Natural killer cell (primary cell): ENCODE results near the gene DRC3. TPM values are rescaled to one million over a fixed set of nuclear protein-coding genes. Genes with fewer than 3 reads are reported as not detected.

Source experiments
- ATAC-seq, 3 donors: fragments of 150-1000 bp in 2 of 3; fragments of 200-7000 bp in 1 of 3; cut with Tn5 transposase; 1 replicate in 1 of 3; 2 replicates in 2 of 3; pipeline ENCODE4 v1.10.0; 2021; ENCODE audit warnings: mild to moderate bottlenecking in 2 of 3, moderate library complexity in 2 of 3
- DNase-seq, 2 donors: peaks; one replicate each; pipeline versions ENCODE4 v3.0.0 to v3.0.0-alpha.2; 2013 to 2021; ENCODE audit warnings: mixed read lengths in 1 of 2
- H3K27ac ChIP-seq: one replicate; pipeline ENCODE4 v1.5.1; 2013; ENCODE audit warnings: mild to moderate bottlenecking, low read length
- H3K27me3 ChIP-seq: one replicate; pipeline ENCODE4 v1.6.1; 2013; ENCODE audit warnings: low read length; ENCODE audit not compliant: control insufficient read depth, insufficient read depth
- H3K36me3 ChIP-seq: one replicate; pipeline ENCODE4 v1.6.1; 2013; ENCODE audit warnings: low read length; ENCODE audit not compliant: control insufficient read depth, insufficient read depth
- H3K4me1 ChIP-seq: one replicate; pipeline ENCODE4 v1.6.1; 2013; ENCODE audit warnings: low read length; ENCODE audit not compliant: control insufficient read depth, insufficient read depth
- H3K4me3 ChIP-seq: one replicate; pipeline ENCODE4 v1.5.1; 2013; ENCODE audit warnings: low read length
- H3K9me3 ChIP-seq: one replicate; pipeline ENCODE4 v1.6.1; 2013; ENCODE audit warnings: low read length; ENCODE audit not compliant: control insufficient read depth, insufficient read depth
- H3K27ac Mint-ChIP-seq, 2 donors: one replicate each; pipeline ENCODE4 v1.8.0; 2022; ENCODE audit warnings: mild to moderate bottlenecking in 2 of 2, mixed read lengths in 2 of 2, moderate library complexity in 1 of 2
- H3K27me3 Mint-ChIP-seq, 2 donors: one replicate each; pipeline ENCODE4 v1.8.0; 2022; ENCODE audit warnings: low read depth in 2 of 2, mixed read lengths in 2 of 2
- H3K36me3 Mint-ChIP-seq: one replicate; pipeline ENCODE4 v1.8.0; 2022; ENCODE audit warnings: mixed read lengths
- H3K4me1 Mint-ChIP-seq, 2 donors: one replicate each; pipeline ENCODE4 v1.8.0; 2022; ENCODE audit warnings: mixed read lengths in 2 of 2
- H3K4me3 Mint-ChIP-seq: one replicate; pipeline ENCODE4 v1.8.0; 2022; ENCODE audit warnings: mild to moderate bottlenecking, moderate library complexity, mixed read lengths
- H3K9me3 Mint-ChIP-seq, 2 donors: one replicate each; pipeline ENCODE4 v1.8.0; 2022; ENCODE audit warnings: mixed read lengths in 2 of 2
- WGBS: methylation state at CpG from one replicate; pipeline ENCODE4 v1.1.7; 2013; ENCODE audit warnings: missing lambda C conversion rate; ENCODE audit not compliant: insufficient coverage; 5-methylcytosine and 5-hydroxymethylcytosine counted together
- intact Hi-C: fragments of 100-400 bp; cut with micrococcal nuclease; formaldehyde crosslinking; loops from one replicate; pipeline ENCODE4 v1.14.2; 2022
- total RNA-seq, 4 donors: library from RNA; stranded (reverse); fragments of 120-200 nt in 1 of 4; gene quantifications; one replicate each; pipeline versions ENCODE4 v1.2.3 to v1.2.4, GENCODE V29; 2013 to 2022
- TF ChIP-seq, protein P1 (sequence below): fragments of 200-600 bp; IDR thresholded peaks from one replicate; pipeline ENCODE4 v1.8.0; 2022; ENCODE audit warnings: antibody characterized with exemption

DRC3 gene
- total RNA-seq, 3 donors from 2014 or later (not counting 1 experiment from before 2014, with no cell fraction given): 0.26 to 0.78 TPM; not detected in 1

DNA sequence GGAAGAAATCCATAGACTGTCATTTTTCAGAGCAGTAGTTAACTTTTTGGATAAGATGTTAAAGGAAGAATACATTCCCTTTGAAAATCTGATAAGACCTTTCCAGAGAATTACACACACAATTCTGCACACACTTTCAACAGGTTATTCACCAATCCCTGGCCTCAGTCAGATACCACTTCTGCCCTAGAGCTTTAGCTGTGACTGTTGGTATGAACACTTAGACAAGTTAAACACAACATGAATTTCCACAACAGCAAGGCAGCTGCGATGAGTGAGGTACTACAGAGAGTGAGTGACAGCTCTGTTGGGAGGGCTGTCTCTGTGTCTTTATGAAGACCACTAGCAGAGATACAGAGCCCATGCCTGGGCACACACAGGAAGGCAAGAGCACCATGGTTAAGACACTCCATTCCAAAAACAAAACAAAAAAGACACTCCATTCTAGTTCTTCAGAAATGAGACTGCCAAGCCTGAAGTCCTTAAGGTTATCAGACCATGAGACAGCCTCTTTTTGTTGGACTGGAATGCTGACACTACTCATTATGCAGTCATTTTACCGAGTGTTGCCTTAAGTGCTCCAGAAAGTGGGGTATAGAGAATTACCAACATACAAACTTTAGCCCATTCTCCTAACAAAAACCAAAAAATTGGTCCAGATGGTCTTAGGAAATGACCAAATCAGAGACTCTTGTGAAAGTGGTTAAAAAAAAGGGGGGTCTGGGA is 42.8 kb upstream of the DRC3 start:
- Histone ChIP-seq H3K4me1 (peaks cover 2% of the 10 kb centered on the region), H3K27ac (no peak overlapping the region), H3K36me3 (no peaks in the 10 kb centered on the region), H3K4me3 (no peak overlapping the region), H3K9me3 (no peaks in the 10 kb centered on the region), H3K27me3 (no peaks in the 10 kb centered on the region)
- H3K4me3 Mint-ChIP-seq: no peak overlapping the region
- intact Hi-C loops: no loop called here
- no peaks in the 10 kb centered on the region for H3K27me3 Mint-ChIP-seq
- TF ChIP-seq, protein P1, sequence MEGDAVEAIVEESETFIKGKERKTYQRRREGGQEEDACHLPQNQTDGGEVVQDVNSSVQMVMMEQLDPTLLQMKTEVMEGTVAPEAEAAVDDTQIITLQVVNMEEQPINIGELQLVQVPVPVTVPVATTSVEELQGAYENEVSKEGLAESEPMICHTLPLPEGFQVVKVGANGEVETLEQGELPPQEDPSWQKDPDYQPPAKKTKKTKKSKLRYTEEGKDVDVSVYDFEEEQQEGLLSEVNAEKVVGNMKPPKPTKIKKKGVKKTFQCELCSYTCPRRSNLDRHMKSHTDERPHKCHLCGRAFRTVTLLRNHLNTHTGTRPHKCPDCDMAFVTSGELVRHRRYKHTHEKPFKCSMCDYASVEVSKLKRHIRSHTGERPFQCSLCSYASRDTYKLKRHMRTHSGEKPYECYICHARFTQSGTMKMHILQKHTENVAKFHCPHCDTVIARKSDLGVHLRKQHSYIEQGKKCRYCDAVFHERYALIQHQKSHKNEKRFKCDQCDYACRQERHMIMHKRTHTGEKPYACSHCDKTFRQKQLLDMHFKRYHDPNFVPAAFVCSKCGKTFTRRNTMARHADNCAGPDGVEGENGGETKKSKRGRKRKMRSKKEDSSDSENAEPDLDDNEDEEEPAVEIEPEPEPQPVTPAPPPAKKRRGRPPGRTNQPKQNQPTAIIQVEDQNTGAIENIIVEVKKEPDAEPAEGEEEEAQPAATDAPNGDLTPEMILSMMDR: no peak
- H3K4me1 Mint-ChIP-seq: peaks cover 7 to 25% of the 10 kb centered on the region in 2 donors
- no peaks in the 10 kb centered on the region for H3K36me3 Mint-ChIP-seq
- 100% methylated on average over 1 of the region's 2 CpGs for WGBS
- DNase-seq: no peak
- H3K9me3 Mint-ChIP-seq: no peaks in the 10 kb centered on the region
- H3K27ac Mint-ChIP-seq: no peak overlapping the region
- no peak for ATAC-seq

- Histone ChIP-seq H3K9me3 (no peaks in the 10 kb centered on the region), H3K27ac (no peak overlapping the region), H3K36me3 (no peaks in the 10 kb centered on the region), H3K27me3 (no peaks in the 10 kb centered on the region), H3K4me3 (no peak overlapping the region), H3K4me1 (peaks cover 8% of the 10 kb centered on the region)
- TF ChIP-seq, protein P1: no peak
- Mint-ChIP-seq H3K4me3 (no peak overlapping the region), H3K36me3 (no peaks in the 10 kb centered on the region), H3K9me3 (no peaks in the 10 kb centered on the region), H3K27me3 (no peaks in the 10 kb centered on the region), H3K4me1 (peaks cover 16 to 29% of the 10 kb centered on the region in 2 donors), H3K27ac (no peak overlapping the region)
- DNase-seq (no peak), ATAC-seq (no peak)
- intact Hi-C loops: no loop called here
These were observed 42.0 kb upstream of the DRC3 start for GRCh38 chr17:17930674-17931073.

GRCh38 chr17:17931159-17931558 is 41.5 kb upstream of the DRC3 start:
- intact Hi-C loops: no loop called here
- no peaks in the 10 kb centered on the region for H3K36me3 Mint-ChIP-seq
- no peaks in the 10 kb centered on the region for H3K27me3 ChIP-seq
- peaks cover 13% of the 10 kb centered on the region for H3K4me1 ChIP-seq
- H3K27me3 Mint-ChIP-seq: no peaks in the 10 kb centered on the region
- WGBS: 71% methylated on average over 2 of the region's 2 CpGs
- H3K4me3 Mint-ChIP-seq: no peak overlapping the region
- H3K9me3 Mint-ChIP-seq: no peaks in the 10 kb centered on the region
- no peak overlapping the region for H3K4me3 ChIP-seq
- H3K4me1 Mint-ChIP-seq: peaks cover 20 to 33% of the 10 kb centered on the region in 2 donors
- TF ChIP-seq, protein P1: no peak
- ATAC-seq (no peak), DNase-seq (no peak)
- no peak overlapping the region for H3K27ac Mint-ChIP-seq
- H3K27ac ChIP-seq: no peak overlapping the region
- no peaks in the 10 kb centered on the region for H3K36me3 ChIP-seq
- no peaks in the 10 kb centered on the region for H3K9me3 ChIP-seq

DNA sequence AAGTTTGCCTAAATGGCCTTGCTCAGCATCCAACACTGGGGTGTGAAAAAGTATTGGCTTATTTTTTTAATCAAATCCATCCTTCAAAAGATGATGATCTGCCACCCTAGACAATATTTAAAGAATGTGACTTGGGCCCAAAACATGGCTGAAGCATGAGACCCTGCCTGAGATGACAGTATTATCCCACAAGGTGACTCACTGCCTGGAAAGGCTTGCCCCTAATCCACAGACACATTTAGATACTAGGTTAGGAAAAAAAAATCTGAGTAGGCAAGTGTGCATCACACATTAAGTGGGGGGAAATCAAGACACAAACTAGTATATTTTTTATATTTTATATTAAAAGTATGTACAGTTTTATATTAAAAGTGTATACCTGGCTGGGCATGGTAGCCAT is 38.9 kb upstream of the DRC3 start:
- Mint-ChIP-seq H3K27ac (no peak overlapping the region), H3K9me3 (no peaks in the 10 kb centered on the region), H3K36me3 (no peaks in the 10 kb centered on the region), H3K4me3 (no peak overlapping the region), H3K4me1 (peaks cover 22 to 28% of the 10 kb centered on the region in 2 donors), H3K27me3 (no peaks in the 10 kb centered on the region)
- peaks cover 14% of the 10 kb centered on the region for H3K4me1 ChIP-seq
- no peak overlapping the region for H3K4me3 ChIP-seq
- intact Hi-C loops: no loop called here
- no peaks in the 10 kb centered on the region for H3K36me3 ChIP-seq
- no peak overlapping the region for H3K27ac ChIP-seq
- H3K9me3 ChIP-seq: no peaks in the 10 kb centered on the region
- DNase-seq (no peak), ATAC-seq (no peak)
- no peaks in the 10 kb centered on the region for H3K27me3 ChIP-seq
- TF ChIP-seq, protein P1: no peak
